Skeletal muscle satellite cell (primary cell): ENCODE data around the gene AFG3L2.

Experiments
- H3K27me3 ChIP-seq: 2 replicates; pipeline ENCODE4 v1.7.0; 2013; ENCODE audit warnings: low read length; ENCODE audit not compliant: control insufficient read depth, insufficient read depth
- H3K36me3 ChIP-seq: 2 replicates; pipeline ENCODE4 v1.7.0; 2013; ENCODE audit warnings: mild to moderate bottlenecking, control low read depth, low read length; ENCODE audit not compliant: insufficient read depth
- H3K4me1 ChIP-seq: 2 replicates; pipeline ENCODE4 v1.7.0; 2013; ENCODE audit warnings: low read length; ENCODE audit not compliant: control insufficient read depth, insufficient read depth
- H3K4me2 ChIP-seq: 2 replicates; pipeline ENCODE4 v1.7.0; 2013; ENCODE audit warnings: mild to moderate bottlenecking, low read length
- H3K4me3 ChIP-seq: 2 replicates; pipeline ENCODE4 v1.7.0; 2013; ENCODE audit warnings: low read length
- H3K9ac ChIP-seq: 2 replicates; pipeline ENCODE4 v1.7.0; 2013; ENCODE audit warnings: mild to moderate bottlenecking, low read depth, low read length, moderate library complexity
- H3K9me3 ChIP-seq: replicated peaks from 2 replicates; pipeline ENCODE4 v1.7.0; 2013; ENCODE audit warnings: mild to moderate bottlenecking, control low read depth, low read length

AFG3L2 gene

GRCh38 chr18:12318334-12318697, 58.7 kb downstream of the AFG3L2 start:
- Histone ChIP-seq H3K27me3 (no peaks in the 10 kb centered on the region), H3K9ac (peak overlapping the region; percentile 36), H3K4me1 (peaks cover 55% of the 10 kb centered on the region), H3K4me2 (peak overlapping the region; percentile 0), H3K36me3 (peaks cover 90% of the 10 kb centered on the region), H3K4me3 (no peak overlapping the region), H3K9me3 (no peaks in the 10 kb centered on the region)

GRCh38 chr18:12317664-12318333, 59.2 kb downstream of the AFG3L2 start:
- peak overlapping the region; percentile 36 for H3K9ac ChIP-seq
- no peaks in the 10 kb centered on the region for H3K27me3 ChIP-seq
- peak overlapping the region; percentile 4 for H3K4me2 ChIP-seq
- H3K9me3 ChIP-seq, result no peaks in the 10 kb centered on the region
- H3K4me1 ChIP-seq, result peaks cover 60% of the 10 kb centered on the region
- no peak overlapping the region for H3K4me3 ChIP-seq
- peaks cover 90% of the 10 kb centered on the region for H3K36me3 ChIP-seq

- Histone ChIP-seq H3K4me2 (peak overlapping the region; percentile 35), H3K4me1 (peaks cover 59% of the 10 kb centered on the region), H3K27me3 (no peaks in the 10 kb centered on the region), H3K36me3 (peaks cover 90% of the 10 kb centered on the region), H3K9me3 (no peaks in the 10 kb centered on the region), H3K4me3 (peak overlapping the region; percentile 17), H3K9ac (peak overlapping the region; percentile 32)
These were observed 61.1 kb downstream of the AFG3L2 start for GRCh38 chr18:12315911-12316310.

- Histone ChIP-seq H3K27me3 (no peaks in the 10 kb centered on the region), H3K9me3 (no peaks in the 10 kb centered on the region), H3K9ac (peak overlapping the region; percentile 32), H3K4me1 (peaks cover 61% of the 10 kb centered on the region), H3K4me3 (no peak overlapping the region), H3K36me3 (peaks cover 90% of the 10 kb centered on the region), H3K4me2 (peak overlapping the region; percentile 35)
These were observed 61.5 kb downstream of the AFG3L2 start for GRCh38 chr18:12315490-12315889.

- Histone ChIP-seq H3K4me1 (peaks cover 67% of the 10 kb centered on the region), H3K36me3 (peaks cover 92% of the 10 kb centered on the region), H3K9ac (peak overlapping the region; percentile 34)
These were observed 62.3 kb downstream of the AFG3L2 start for GRCh38 chr18:12314591-12315305.

GRCh38 chr18:12313530-12314245, 63.3 kb downstream of the AFG3L2 start:
- Histone ChIP-seq H3K36me3 (peaks cover 93% of the 10 kb centered on the region), H3K4me2 (peak overlapping the region; percentile 55), H3K9me3 (no peaks in the 10 kb centered on the region), H3K4me3 (no peak overlapping the region), H3K27me3 (no peaks in the 10 kb centered on the region), H3K4me1 (peaks cover 69% of the 10 kb centered on the region), H3K9ac (peak overlapping the region; percentile 34)

More at GRCh38 chr18:12314591-12315305, 62.3 kb downstream of the AFG3L2 start:
- no peak overlapping the region for H3K4me3 ChIP-seq
- H3K9me3 ChIP-seq, result no peaks in the 10 kb centered on the region
- H3K27me3 ChIP-seq, result no peaks in the 10 kb centered on the region
- H3K4me2 ChIP-seq, result peak overlapping the region; percentile 55

- H3K36me3 ChIP-seq, result peaks cover 87% of the 10 kb centered on the region
- H3K9ac ChIP-seq, result peak overlapping the region; percentile 34
- H3K4me1 ChIP-seq, result peaks cover 64% of the 10 kb centered on the region
- no peak overlapping the region for H3K4me3 ChIP-seq
- H3K4me2 ChIP-seq, result peak overlapping the region; percentile 55
- H3K27me3 ChIP-seq, result no peaks in the 10 kb centered on the region
- H3K9me3 ChIP-seq, result no peaks in the 10 kb centered on the region
These were observed 64.1 kb downstream of the AFG3L2 start for GRCh38 chr18:12312976-12313375.

- Histone ChIP-seq H3K4me2 (peak overlapping the region; percentile 71), H3K9me3 (no peaks in the 10 kb centered on the region), H3K36me3 (peaks cover 65% of the 10 kb centered on the region), H3K4me1 (peaks cover 54% of the 10 kb centered on the region), H3K4me3 (peak overlapping the region; percentile 51), H3K9ac (no peak overlapping the region), H3K27me3 (no peaks in the 10 kb centered on the region)
These were observed 66.3 kb downstream of the AFG3L2 start for GRCh38 chr18:12310762-12311161.

- Histone ChIP-seq H3K9ac (peak overlapping the region; percentile 100), H3K4me3 (peak overlapping the region; percentile 92), H3K4me1 (peaks cover 45% of the 10 kb centered on the region), H3K27me3 (no peaks in the 10 kb centered on the region), H3K9me3 (no peaks in the 10 kb centered on the region), H3K4me2 (peak overlapping the region; percentile 95), H3K36me3 (peaks cover 55% of the 10 kb centered on the region)
These were observed 67.3 kb downstream of the AFG3L2 start for GRCh38 chr18:12309683-12310198.

- H3K9ac ChIP-seq, result peak overlapping the region; percentile 100
- no peaks in the 10 kb centered on the region for H3K27me3 ChIP-seq
These were observed 68.5 kb downstream of the AFG3L2 start for GRCh38 chr18:12308386-12309100.

More at GRCh38 chr18:12308386-12309100, 68.5 kb downstream of the AFG3L2 start:
- peaks cover 33% of the 10 kb centered on the region for H3K4me1 ChIP-seq
- H3K4me2 ChIP-seq, result peak overlapping the region; percentile 95
- no peaks in the 10 kb centered on the region for H3K9me3 ChIP-seq
- peaks cover 43% of the 10 kb centered on the region for H3K36me3 ChIP-seq
- H3K4me3 ChIP-seq, result peak overlapping the region; percentile 92
